Esophagus (tissue), 2 donors: ENCODE data around the gene PPP1R37. TPM values are rescaled to one million over a fixed set of nuclear protein-coding genes. Genes with fewer than 3 reads are reported as not detected.
A peak's percentile ranks its signal among the peaks of the same experiment; 100 is the strongest.

Experiments used
- H3K27ac ChIP-seq, 2 donors: one replicate each; pipeline ENCODE4 v1.5.1; 2013; ENCODE audit warnings: low read depth in 2 of 2, mild to moderate bottlenecking in 2 of 2, inconsistent platforms in 1 of 2, low read length in 1 of 2, moderate library complexity in 1 of 2
- H3K27me3 ChIP-seq, 2 donors: one replicate each; pipeline ENCODE4 v1.6.1; 2013; ENCODE audit warnings: low read length in 2 of 2, control low read depth in 1 of 2, mild to moderate bottlenecking in 1 of 2; ENCODE audit not compliant: insufficient read depth in 2 of 2, control insufficient read depth in 1 of 2
- H3K36me3 ChIP-seq, 2 donors: one replicate each; pipeline ENCODE4 v1.6.1; 2013; ENCODE audit warnings: low read length in 1 of 2; ENCODE audit not compliant: control insufficient read depth in 2 of 2, insufficient read depth in 2 of 2
- H3K4me1 ChIP-seq, 2 donors: one replicate each; pipeline ENCODE4 v1.6.1; 2013; ENCODE audit warnings: low read length in 1 of 2; ENCODE audit not compliant: control insufficient read depth in 2 of 2, insufficient read depth in 2 of 2
- H3K4me3 ChIP-seq, 2 donors: one replicate each; pipeline ENCODE4 v1.5.1; 2013; ENCODE audit warnings: low read length in 2 of 2, mild to moderate bottlenecking in 2 of 2, low read depth in 1 of 2, moderate library complexity in 1 of 2
- H3K9me3 ChIP-seq, 2 donors: one replicate each; pipeline ENCODE4 v1.6.1; 2013; ENCODE audit warnings: mild to moderate bottlenecking in 2 of 2, low read depth in 1 of 2, low read length in 1 of 2, moderate library complexity in 1 of 2; ENCODE audit not compliant: control insufficient read depth in 2 of 2, insufficient read depth in 1 of 2
- WGBS, 2 donors: extraction: QIAGEN DNeasy Blood & Tissue Kit; methylation state at CpG; one replicate each; pipeline ENCODE4 v1.1.7; 2013; 5-methylcytosine and 5-hydroxymethylcytosine counted together
- polyA plus RNA-seq, 2 donors: library from polyadenylated mRNA; stranded (reverse); fragments of 200-250 nt; gene quantifications; one replicate each; pipeline ENCODE4 v1.2.3, GENCODE V29; 2013
- donor health status: healthy with polysubstance abuse.
- donor health status: Bipolar disorder and iron deficiency.

Gene PPP1R37
- polyA plus RNA-seq, 2 donors = 17.5 to 43.1 TPM

DNA sequence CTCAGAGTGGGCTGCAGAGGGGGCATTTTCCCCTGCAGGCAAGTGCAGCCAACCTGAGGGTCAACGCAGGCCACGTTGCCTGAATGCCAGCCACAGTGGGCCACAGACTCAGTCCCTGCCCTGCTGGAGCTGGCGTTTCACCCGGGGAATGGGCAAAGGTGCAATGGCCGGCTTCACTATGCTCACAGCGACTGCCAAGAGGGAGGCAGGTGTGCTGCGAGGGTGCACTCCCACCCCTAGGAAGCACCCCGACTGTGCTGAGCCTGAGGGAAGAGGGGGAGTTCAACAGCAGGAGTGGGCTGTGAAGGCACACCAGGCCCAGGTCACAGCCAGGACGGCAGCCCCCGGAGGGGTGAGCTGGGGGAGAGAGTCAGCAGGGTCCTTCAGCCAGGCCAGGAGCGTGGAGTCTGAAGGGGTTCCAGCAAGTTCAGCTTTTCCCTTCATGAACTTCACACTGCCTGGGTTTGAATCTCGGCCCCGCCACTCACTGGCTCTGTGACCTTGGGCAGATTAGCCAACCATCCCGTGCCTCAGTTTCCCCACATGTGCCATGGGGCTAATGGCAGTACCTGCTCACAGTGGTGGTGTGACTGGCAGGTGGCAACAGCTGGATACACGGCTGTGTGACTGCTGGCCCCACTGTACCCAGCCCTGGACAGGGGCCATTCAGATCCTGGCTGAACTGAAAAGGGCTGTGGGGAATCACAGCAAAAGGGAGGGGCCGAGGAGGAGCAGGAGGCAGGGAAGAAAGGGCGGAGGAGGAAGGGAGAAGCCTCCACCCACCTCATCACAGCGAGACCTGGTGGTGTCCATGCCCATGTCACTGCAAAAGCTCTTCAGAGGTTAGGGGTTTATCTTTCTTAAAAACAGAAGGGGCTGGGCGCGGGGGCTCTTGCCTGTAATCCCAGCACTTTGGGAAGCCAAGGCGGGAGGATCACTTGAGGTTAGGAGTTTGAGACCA, 77.4 kb downstream of the PPP1R37 start:
- no peaks in the 10 kb centered on the region for H3K27me3 ChIP-seq
- H3K4me3 ChIP-seq = no peak overlapping the region
- H3K27ac ChIP-seq = no peak overlapping the region
- H3K4me1 ChIP-seq = peaks cover 5 to 17% of the 10 kb centered on the region in 2 donors
- no peaks in the 10 kb centered on the region for H3K36me3 ChIP-seq
- no peaks in the 10 kb centered on the region for H3K9me3 ChIP-seq
- WGBS, 2 donors = 80 to 82% methylated on average over 21 of the region's 21 CpGs

DNA sequence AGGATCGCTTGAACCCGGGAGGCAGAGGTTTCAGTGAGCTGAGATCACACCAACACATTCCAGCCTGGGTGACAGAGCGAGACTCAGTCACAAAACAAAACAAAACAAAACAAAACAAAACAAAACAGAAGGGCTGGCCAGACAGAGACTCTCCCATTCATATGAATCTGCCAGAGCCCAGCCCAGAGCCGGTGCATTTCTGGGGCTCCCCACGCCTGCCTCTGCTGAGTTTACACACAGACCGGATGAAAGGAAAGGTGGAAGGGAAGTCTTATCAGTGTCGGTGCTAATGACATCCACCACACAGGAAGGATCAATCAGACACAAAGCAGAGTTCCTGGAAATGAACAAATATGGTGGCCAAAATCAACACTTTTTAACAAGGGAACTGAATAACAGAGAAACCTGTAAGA, 78.2 kb downstream of the PPP1R37 start:
- Histone ChIP-seq H3K36me3 (no peaks in the 10 kb centered on the region), H3K27me3 (no peaks in the 10 kb centered on the region), H3K27ac (peak overlapping the region in 1 of 2 donors; percentile 10), H3K4me1 (peaks cover 5 to 17% of the 10 kb centered on the region in 2 donors), H3K9me3 (no peaks in the 10 kb centered on the region), H3K4me3 (no peak overlapping the region)
- 25 to 35% methylated on average over 7 of the region's 7 CpGs for WGBS, 2 donors

DNA sequence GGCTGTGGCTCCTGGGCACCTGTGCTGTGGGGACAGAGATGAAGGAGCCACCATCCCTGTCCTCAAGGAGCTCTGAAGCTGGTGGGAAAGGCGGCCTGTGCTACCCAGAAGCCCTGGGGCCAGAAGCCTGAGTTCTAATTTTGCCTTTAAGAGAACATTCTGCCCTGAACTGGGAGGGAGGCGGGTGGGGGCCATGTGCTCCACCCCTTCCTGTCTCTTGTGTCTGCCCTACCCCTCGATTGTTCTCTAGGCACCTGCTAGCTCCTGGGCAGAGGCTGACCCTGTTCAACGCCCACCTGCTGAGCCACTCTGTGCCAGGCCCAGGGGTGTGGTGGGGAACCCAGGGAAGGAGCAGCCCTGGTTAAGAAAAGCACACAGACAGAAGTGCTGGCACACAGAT, 79.2 kb downstream of the PPP1R37 start:
- H3K27ac ChIP-seq = no peak overlapping the region
- H3K4me3 ChIP-seq = no peak overlapping the region
- H3K27me3 ChIP-seq = no peaks in the 10 kb centered on the region
- H3K9me3 ChIP-seq = no peaks in the 10 kb centered on the region
- WGBS, 2 donors = 48 to 51% methylated on average over 4 of the region's 4 CpGs
- peaks cover 5 to 11% of the 10 kb centered on the region in 2 donors for H3K4me1 ChIP-seq
- no peaks in the 10 kb centered on the region for H3K36me3 ChIP-seq

DNA sequence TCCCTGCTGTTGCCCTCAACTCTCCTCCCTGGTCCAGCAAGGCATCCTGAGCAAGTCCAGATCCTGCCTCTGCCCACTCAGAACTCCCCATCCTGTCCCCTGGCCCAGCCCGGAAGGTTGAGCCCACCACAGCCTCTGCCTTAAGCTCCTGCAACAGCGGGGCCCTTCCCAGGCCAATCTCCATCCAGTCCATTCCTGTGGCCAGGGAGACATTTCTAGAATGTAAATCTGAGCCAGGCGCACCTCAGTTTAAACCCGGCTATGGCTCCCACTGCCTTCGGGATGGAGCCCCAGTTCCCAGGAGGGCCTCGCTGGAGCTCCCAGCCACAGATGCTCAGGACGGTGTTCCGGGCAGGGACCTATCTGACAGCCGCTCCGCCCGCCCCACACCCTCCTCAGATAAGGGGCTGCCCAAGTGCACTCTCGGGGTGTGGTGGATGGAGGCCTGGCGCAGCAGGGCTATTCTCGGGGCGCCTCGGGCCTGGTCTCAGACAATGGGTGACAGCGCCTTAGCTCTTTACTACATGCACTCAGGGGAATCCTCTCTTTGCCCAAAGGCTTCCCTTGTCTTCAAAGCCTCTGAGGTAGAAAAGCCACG, 79.7 kb downstream of the PPP1R37 start:
- H3K27ac ChIP-seq = no peak overlapping the region
- no peaks in the 10 kb centered on the region for H3K36me3 ChIP-seq
- H3K27me3 ChIP-seq = no peaks in the 10 kb centered on the region
- peaks cover 5 to 13% of the 10 kb centered on the region in 2 donors for H3K4me1 ChIP-seq
- 89 to 91% methylated on average over 15 to 17 of the region's 18 CpGs for WGBS, 2 donors
- H3K4me3 ChIP-seq = no peak overlapping the region
- H3K9me3 ChIP-seq = no peaks in the 10 kb centered on the region

DNA sequence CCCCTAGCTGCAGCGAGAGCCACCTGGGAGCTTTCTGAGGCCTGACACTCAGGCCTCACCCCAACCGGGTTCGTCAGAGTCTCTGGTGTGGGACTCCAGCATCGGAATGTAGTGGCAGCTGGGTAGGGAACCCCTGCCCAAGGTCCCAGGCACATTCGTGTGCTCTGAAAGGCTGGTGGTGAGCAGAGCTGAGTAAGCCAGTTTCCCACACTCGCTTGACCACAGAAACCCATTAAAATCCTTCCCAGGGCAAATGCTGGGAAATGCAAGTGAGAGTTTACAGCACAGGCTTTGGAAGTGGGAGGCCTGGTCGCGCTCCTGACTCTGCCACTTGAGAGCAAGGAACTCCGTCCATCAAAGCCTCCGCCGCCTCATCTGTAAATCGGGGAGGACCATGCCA, 80.8 kb downstream of the PPP1R37 start:
- H3K4me3 ChIP-seq = no peak overlapping the region
- H3K9me3 ChIP-seq = no peaks in the 10 kb centered on the region
- H3K4me1 ChIP-seq = peaks cover 5 to 13% of the 10 kb centered on the region in 2 donors
- H3K27ac ChIP-seq = no peak overlapping the region
- 85% methylated on average over 12 of the region's 12 CpGs for WGBS, 2 donors
- no peaks in the 10 kb centered on the region for H3K27me3 ChIP-seq
- no peaks in the 10 kb centered on the region for H3K36me3 ChIP-seq

DNA sequence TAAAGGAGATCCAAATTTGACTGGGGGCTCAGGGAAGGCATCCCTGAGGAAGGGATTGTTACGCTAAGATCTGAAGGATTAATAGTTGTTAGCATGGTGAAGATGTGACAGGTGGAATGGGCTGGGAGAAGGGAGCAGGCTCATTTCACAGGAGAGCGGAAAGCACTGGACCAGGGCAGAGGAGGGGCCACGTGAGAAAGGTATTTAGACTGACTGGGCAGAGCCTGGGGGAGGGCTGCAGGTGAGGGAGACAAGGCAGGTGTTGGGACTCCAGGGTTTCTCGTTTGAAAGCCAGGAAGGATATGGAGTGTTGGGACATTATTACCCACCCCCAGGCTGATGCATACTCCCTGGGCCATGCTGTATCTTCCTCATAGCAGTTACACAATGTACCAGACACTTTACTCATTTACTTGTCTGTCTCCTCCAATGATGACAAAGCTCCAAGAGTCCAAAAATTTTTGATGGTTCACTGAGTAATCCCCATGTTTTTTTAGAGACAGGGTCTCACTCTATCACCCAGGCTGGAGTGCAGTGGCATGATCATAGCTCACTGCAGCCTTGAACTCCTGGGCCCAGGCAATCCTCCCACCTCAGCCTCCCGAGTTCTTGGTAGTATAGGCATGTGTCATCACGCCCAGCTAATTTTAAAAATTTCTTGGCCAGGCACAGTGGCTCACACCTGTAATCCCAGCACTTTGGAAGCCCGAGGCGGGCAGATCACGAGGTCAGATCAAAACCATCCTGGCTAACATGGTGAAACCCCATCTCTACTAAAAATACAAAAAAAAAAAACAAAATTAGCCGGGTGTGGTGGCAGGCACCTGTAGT, 82.8 kb downstream of the PPP1R37 start:
- H3K4me3 ChIP-seq = no peak overlapping the region

DNA sequence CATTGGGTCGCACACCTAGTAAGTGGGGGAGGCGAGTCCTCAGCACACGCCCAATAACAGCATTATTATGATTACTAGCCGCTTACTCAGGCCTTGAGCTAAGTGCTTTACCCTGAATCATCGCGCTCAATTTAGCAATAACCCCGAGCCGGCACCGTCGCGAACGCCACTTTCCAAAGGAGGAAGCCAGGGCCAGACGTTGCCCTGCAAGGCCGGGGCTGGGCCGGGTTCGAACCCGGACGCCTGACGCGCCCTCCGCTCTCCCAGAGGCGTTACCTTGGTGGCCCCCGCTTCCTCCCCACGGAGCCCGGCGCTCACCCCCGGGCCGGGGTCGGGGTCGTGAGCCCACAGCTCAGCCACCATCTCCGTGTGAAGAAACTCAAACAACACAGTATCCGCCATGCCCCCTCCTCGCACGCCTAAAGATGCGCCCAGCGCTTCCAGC, 84.9 kb downstream of the PPP1R37 start, which contains the start of gene TRAPPC6A:
TSS of gene TRAPPC6A (minus strand) at position 421 of the 445 bp plus-strand sequence. CDS start at position 402, 19 bp downstream.
- Histone ChIP-seq H3K4me1 (peaks cover 0 to 14% of the 10 kb centered on the region in 2 donors), H3K27ac (peak within 1 kb of the TSS; percentile 95 to 98), H3K4me3 (peak within 1 kb of the TSS; percentile 77 to 79), H3K9me3 (no peaks in the 10 kb centered on the region), H3K27me3 (no peaks in the 10 kb centered on the region), H3K36me3 (no peaks in the 10 kb centered on the region)
- WGBS, 2 donors = 0% methylated on average over 36 of the region's 36 CpGs

More for the DNA sequence above, 82.8 kb downstream of the PPP1R37 start:
- Histone ChIP-seq H3K27me3 (no peaks in the 10 kb centered on the region), H3K27ac (no peak overlapping the region), H3K36me3 (no peaks in the 10 kb centered on the region), H3K9me3 (no peaks in the 10 kb centered on the region), H3K4me1 (peaks cover 5 to 17% of the 10 kb centered on the region in 2 donors)
- 66 to 73% methylated on average over 10 of the region's 10 CpGs for WGBS, 2 donors

DNA sequence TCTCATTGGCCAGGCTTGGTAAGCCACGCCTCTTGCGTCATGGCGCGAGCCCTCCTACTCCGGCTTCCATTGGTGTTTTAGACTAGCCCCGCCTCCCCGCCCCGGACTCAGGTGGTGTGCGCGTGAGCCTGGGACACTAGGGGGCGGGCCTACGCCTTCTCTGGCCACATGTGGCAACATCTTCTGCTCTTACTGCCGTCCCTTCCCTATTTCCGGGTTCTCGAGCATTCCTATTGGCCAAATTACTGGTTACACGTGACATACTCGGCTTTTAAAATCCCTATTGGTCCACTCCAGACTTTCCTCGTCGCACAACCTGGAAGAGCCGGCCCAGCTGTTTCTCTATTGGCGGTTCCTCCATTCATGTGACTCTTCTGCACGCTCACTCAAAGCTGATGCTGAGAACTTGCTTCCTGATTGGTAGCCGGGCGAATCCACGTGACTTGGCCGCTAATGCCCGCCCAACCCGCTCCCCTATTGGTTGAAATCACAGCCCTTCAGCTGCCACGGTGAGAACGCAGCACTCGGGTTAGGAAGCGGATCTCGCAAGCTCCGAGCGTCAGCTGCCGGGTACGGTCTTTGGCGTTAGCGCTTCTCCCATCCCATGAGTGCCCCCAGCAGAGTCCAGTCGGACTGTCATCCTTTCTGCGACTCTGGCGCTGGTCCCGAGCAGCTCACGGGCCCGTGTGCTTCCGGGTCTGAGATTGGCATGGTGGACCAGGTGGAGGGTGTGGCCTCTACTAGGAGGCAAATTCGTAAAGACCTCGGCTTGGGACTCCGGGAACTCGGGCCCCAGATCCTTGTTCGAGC, 85.5 kb downstream of the PPP1R37 start, which contains the start of gene BLOC1S3:
TSS of gene BLOC1S3 (plus strand) at position 523 of the 810 bp plus-strand sequence. CDS start 513 bp downstream, outside the sequence.
- H3K27me3 ChIP-seq = no peaks in the 10 kb centered on the region
- H3K9me3 ChIP-seq = no peaks in the 10 kb centered on the region
- H3K36me3 ChIP-seq = no peaks in the 10 kb centered on the region
- peak within 1 kb of the TSS; percentile 95 to 98 for H3K27ac ChIP-seq
- WGBS, 2 donors = 0% methylated on average over 51 of the region's 51 CpGs
- peak within 1 kb of the TSS; percentile 77 to 79 for H3K4me3 ChIP-seq
- H3K4me1 ChIP-seq = peaks cover 0 to 14% of the 10 kb centered on the region in 2 donors
